ENCODE results near the gene STMP1. TPM values are rescaled to one million over a fixed set of nuclear protein-coding genes. Genes with fewer than 3 reads are reported as not detected.

STMP1 gene
- total RNA-seq, 1 donor from 2014 or later, result 26.0 TPM

- DNase-seq (ENCODE audit: low spot score), result peak; percentile 76
Observed at GRCh38 chr7:135718794-135719437, 56.6 kb downstream of the STMP1 start.

GRCh38 chr7:135719688-135720087 is 57.4 kb downstream of the STMP1 start:
- no peak for DNase-seq (ENCODE audit: low spot score)

- no peak for DNase-seq (ENCODE audit: low spot score)
Observed at GRCh38 chr7:135721198-135721820, 59.0 kb downstream of the STMP1 start.

GRCh38 chr7:135723411-135723810 is 61.1 kb downstream of the STMP1 start:
- peak; percentile 52 for DNase-seq (ENCODE audit: low spot score)

Other genes starting within 250 kb of the STMP1 start
- 14.4 TPM for gene CNOT4, start 152.4 kb upstream of the STMP1 start, total RNA-seq (ENCODE audit: insufficient read depth, low replicate concordance)
- 53.2 TPM for gene NUP205, start 104.6 kb upstream of the STMP1 start, total RNA-seq (ENCODE audit: insufficient read depth, low replicate concordance)
- 6.5 TPM for gene SLC13A4, start 65.7 kb downstream of the STMP1 start, total RNA-seq (ENCODE audit: insufficient read depth, low replicate concordance)
- 1.7 TPM for gene FAM180A, start 86.3 kb downstream of the STMP1 start, total RNA-seq (ENCODE audit: insufficient read depth, low replicate concordance)

Data from umbilical cord (tissue), 2 donors.